ENCODE data around the gene ZDHHC9. TPM values are rescaled to one million over a fixed set of nuclear protein-coding genes. Genes with fewer than 3 reads are reported as not detected.

The ZDHHC9 gene
- total RNA-seq, 1 experiment from 2014 or later: 17.1 TPM

DNA sequence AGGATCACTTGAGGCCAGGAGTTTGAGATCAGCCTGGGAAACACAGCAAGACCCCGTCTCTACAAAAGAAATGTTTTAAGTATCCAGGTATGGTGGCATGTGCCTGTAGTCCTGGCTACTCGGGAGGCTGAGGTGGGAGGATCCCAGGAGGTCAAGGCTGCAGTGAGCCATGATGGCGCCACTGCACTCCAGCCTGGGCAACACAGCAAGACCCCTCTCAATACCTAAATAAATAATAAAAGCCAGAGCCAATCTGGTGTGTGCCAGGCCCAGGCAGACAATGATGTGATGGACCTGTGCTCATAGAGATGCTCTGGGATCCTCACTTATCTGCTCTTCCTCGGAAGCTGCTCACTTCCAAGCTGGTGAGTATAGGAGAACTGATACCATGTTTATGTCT lies 82.1 kb downstream of the ZDHHC9 start:
- Histone ChIP-seq H3K27me3 (replicated peaks; ENCODE audit: insufficient read depth, low read depth, low read length, poor library complexity) (no peaks in the 10 kb centered on the region), H3K4me1 (ENCODE audit: insufficient read depth, low read length, poor library complexity, severe bottlenecking) (no peaks in the 10 kb centered on the region), H3K9me3 (ENCODE audit: low read depth, low read length, poor library complexity, severe bottlenecking) (no peaks in the 10 kb centered on the region), H3K27ac (ENCODE audit: low read depth, low read length, poor library complexity, severe bottlenecking) (no peak overlapping the region), H3K4me3 (ENCODE audit: low read depth, low read length, poor library complexity, severe bottlenecking) (no peak overlapping the region), H3K36me3 (ENCODE audit: insufficient read depth, low read length, poor library complexity, severe bottlenecking) (no peaks in the 10 kb centered on the region)
- no TSS peak for BruUV-seq (replicated peaks)
- TF ChIP-seq EZH2 (IDR thresholded peaks at IDR 0.05; ENCODE audit: borderline replicate concordance, low read depth, low read length, poor library complexity, severe bottlenecking): no peak
- TF ChIP-seq, protein P1, sequence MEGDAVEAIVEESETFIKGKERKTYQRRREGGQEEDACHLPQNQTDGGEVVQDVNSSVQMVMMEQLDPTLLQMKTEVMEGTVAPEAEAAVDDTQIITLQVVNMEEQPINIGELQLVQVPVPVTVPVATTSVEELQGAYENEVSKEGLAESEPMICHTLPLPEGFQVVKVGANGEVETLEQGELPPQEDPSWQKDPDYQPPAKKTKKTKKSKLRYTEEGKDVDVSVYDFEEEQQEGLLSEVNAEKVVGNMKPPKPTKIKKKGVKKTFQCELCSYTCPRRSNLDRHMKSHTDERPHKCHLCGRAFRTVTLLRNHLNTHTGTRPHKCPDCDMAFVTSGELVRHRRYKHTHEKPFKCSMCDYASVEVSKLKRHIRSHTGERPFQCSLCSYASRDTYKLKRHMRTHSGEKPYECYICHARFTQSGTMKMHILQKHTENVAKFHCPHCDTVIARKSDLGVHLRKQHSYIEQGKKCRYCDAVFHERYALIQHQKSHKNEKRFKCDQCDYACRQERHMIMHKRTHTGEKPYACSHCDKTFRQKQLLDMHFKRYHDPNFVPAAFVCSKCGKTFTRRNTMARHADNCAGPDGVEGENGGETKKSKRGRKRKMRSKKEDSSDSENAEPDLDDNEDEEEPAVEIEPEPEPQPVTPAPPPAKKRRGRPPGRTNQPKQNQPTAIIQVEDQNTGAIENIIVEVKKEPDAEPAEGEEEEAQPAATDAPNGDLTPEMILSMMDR (conservative IDR thresholded peaks at IDR 0.05; ENCODE audit: low read depth, low read length): no peak
- intact Hi-C loops (cut with micrococcal nuclease; ENCODE audit: unreplicated experiment): no loop called here
- POLR2A ChIA-PET (ENCODE audit: low non-redundant PET): no interaction called here
- CTCF ChIA-PET: no interaction called here
- no peak for DNase-seq (ENCODE audit: low spot score)

DNA sequence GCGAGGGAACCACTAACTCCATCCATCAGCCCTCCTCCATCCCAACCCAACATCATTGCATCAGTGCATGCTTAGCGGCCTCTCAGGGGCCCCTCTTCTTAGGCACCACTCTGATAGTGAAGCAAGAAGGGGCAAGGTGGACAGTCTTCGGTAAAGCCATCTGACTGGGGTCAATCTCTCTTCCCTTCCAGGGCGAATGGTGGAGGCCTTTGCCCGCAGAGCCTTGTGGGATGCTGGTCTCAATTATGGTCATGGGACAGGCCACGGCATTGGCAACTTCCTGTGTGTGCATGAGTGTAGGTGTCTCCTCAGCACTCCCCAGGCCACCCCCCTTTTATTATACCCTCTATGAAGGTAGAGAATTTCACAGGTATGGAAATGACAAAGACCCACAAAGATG lies 82.7 kb downstream of the ZDHHC9 start:
- BruUV-seq (replicated peaks): no TSS peak
- no peak for DNase-seq (ENCODE audit: low spot score)
- CTCF ChIA-PET: no interaction called here

DNA sequence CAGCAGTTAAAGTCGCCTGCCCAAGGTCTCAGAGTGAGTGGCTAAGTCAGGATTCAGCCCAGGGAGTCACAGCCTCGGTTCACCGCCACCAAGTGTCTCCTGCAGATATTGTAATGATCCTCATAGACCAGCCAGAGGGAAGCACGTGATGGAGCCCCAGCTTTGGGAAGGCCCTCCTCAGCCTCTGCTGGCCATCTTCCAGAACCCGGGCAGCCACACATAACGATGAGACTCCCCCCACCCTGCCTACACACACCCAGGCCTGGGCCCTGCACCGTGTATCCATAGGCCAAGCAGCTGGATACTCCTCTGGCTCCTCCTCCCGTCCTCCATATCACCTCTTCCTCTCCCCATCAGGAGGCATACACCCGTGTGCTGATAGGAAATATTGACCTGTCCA lies 83.5 kb downstream of the ZDHHC9 start:
- Histone ChIP-seq H3K36me3 (ENCODE audit: insufficient read depth, low read length, poor library complexity, severe bottlenecking) (no peaks in the 10 kb centered on the region), H3K27ac (ENCODE audit: low read depth, low read length, poor library complexity, severe bottlenecking) (no peak overlapping the region), H3K4me3 (ENCODE audit: low read depth, low read length, poor library complexity, severe bottlenecking) (no peak overlapping the region), H3K27me3 (replicated peaks; ENCODE audit: insufficient read depth, low read depth, low read length, poor library complexity) (no peaks in the 10 kb centered on the region), H3K9me3 (ENCODE audit: low read depth, low read length, poor library complexity, severe bottlenecking) (no peaks in the 10 kb centered on the region), H3K4me1 (ENCODE audit: insufficient read depth, low read length, poor library complexity, severe bottlenecking) (no peaks in the 10 kb centered on the region)
- TF ChIP-seq EZH2 (IDR thresholded peaks at IDR 0.05; ENCODE audit: borderline replicate concordance, low read depth, low read length, poor library complexity, severe bottlenecking): no peak
- TF ChIP-seq, protein P1 (conservative IDR thresholded peaks at IDR 0.05; ENCODE audit: low read depth, low read length): no peak
- ChIA-PET CTCF (no interaction called here), POLR2A (ENCODE audit: low non-redundant PET) (no interaction called here)
- intact Hi-C loops (cut with micrococcal nuclease; ENCODE audit: unreplicated experiment): no loop called here
- no TSS peak for BruUV-seq (replicated peaks)
- no peak for DNase-seq (ENCODE audit: low spot score)

More for the DNA sequence above, 82.7 kb downstream of the ZDHHC9 start:
- TF ChIP-seq EZH2 (IDR thresholded peaks at IDR 0.05; ENCODE audit: borderline replicate concordance, low read depth, low read length, poor library complexity, severe bottlenecking): no peak
- TF ChIP-seq, protein P1 (conservative IDR thresholded peaks at IDR 0.05; ENCODE audit: low read depth, low read length): no peak
- H3K27ac ChIP-seq (ENCODE audit: low read depth, low read length, poor library complexity, severe bottlenecking): no peak overlapping the region
- no peaks in the 10 kb centered on the region for H3K27me3 ChIP-seq (replicated peaks; ENCODE audit: insufficient read depth, low read depth, low read length, poor library complexity)
- intact Hi-C loops (cut with micrococcal nuclease; ENCODE audit: unreplicated experiment): no loop called here
- POLR2A ChIA-PET (ENCODE audit: low non-redundant PET): no interaction called here
- no peaks in the 10 kb centered on the region for H3K4me1 ChIP-seq (ENCODE audit: insufficient read depth, low read length, poor library complexity, severe bottlenecking)
- H3K36me3 ChIP-seq (ENCODE audit: insufficient read depth, low read length, poor library complexity, severe bottlenecking): no peaks in the 10 kb centered on the region
- no peaks in the 10 kb centered on the region for H3K9me3 ChIP-seq (ENCODE audit: low read depth, low read length, poor library complexity, severe bottlenecking)
- H3K4me3 ChIP-seq (ENCODE audit: low read depth, low read length, poor library complexity, severe bottlenecking): no peak overlapping the region
